ENCODE data around the gene MYO3A.
"Not testable (repeated sequence)": the region's sequence is repeated elsewhere in the genome, so short reads cannot be mapped to it uniquely, and the experiment has no call there.

Gene MYO3A

GRCh38 chr10:25978771-25979170 lies 44.7 kb downstream of the MYO3A start:
- no peak for DNase-seq

- DNase-seq, result no peak
Observed at GRCh38 chr10:25982107-25982506, 48.1 kb downstream of the MYO3A start.

GRCh38 chr10:25988583-25988982 lies 54.6 kb downstream of the MYO3A start:
- no peak for DNase-seq

- no peak for DNase-seq
Observed at GRCh38 chr10:25989951-25990350, 55.9 kb downstream of the MYO3A start.

- DNase-seq, result no peak
Observed at GRCh38 chr10:25999295-25999981, 65.4 kb downstream of the MYO3A start.

GRCh38 chr10:26000971-26001370 lies 66.9 kb downstream of the MYO3A start:
- no peak for DNase-seq

- not testable (repeated sequence) for DNase-seq
Observed at GRCh38 chr10:26002466-26002865, 68.4 kb downstream of the MYO3A start.

- no peak for DNase-seq
Observed at GRCh38 chr10:26015092-26015491, 81.1 kb downstream of the MYO3A start.

GRCh38 chr10:26022831-26023230 lies 88.8 kb downstream of the MYO3A start:
- no peak for DNase-seq

- DNase-seq, result no peak
Observed at GRCh38 chr10:26024303-26024702, 90.3 kb downstream of the MYO3A start.

- DNase-seq, result no peak
Observed at GRCh38 chr10:26025523-26025922, 91.5 kb downstream of the MYO3A start.

- DNase-seq, result no peak
Observed at GRCh38 chr10:26029858-26030257, 95.8 kb downstream of the MYO3A start.

GRCh38 chr10:26031300-26031699 lies 97.3 kb downstream of the MYO3A start:
- no peak for DNase-seq

- DNase-seq, result no peak
Observed at GRCh38 chr10:26043469-26043868, 109.4 kb downstream of the MYO3A start.

- DNase-seq, result no peak
Observed at GRCh38 chr10:26044141-26044749, 110.2 kb downstream of the MYO3A start.

- DNase-seq, result no peak
Observed at GRCh38 chr10:26046073-26046700, 112.2 kb downstream of the MYO3A start.

- no peak for DNase-seq
Observed at GRCh38 chr10:26048756-26049155, 114.7 kb downstream of the MYO3A start.

- DNase-seq, result no peak
Observed at GRCh38 chr10:26052326-26052725, 118.3 kb downstream of the MYO3A start.

- no peak for DNase-seq
Observed at GRCh38 chr10:26057466-26057865, 123.4 kb downstream of the MYO3A start.

- DNase-seq, result no peak
Observed at GRCh38 chr10:26064106-26064505, 130.1 kb downstream of the MYO3A start.

- no peak for DNase-seq
Observed at GRCh38 chr10:26067680-26068079, 133.7 kb downstream of the MYO3A start.

GRCh38 chr10:26080971-26081370 lies 146.9 kb downstream of the MYO3A start:
- not testable (repeated sequence) for DNase-seq

- no peak for DNase-seq
Observed at GRCh38 chr10:26081459-26081858, 147.4 kb downstream of the MYO3A start.

- DNase-seq, result no peak
Observed at GRCh38 chr10:26085549-26085948, 151.5 kb downstream of the MYO3A start.

Data from activated CD8-positive, alpha-beta memory T cell treated with anti-CD3 and anti-CD28 coated beads, Interleukin-2, amount 50 U/mL, for 4 hours (primary cell).